A673 (cell line): ENCODE results near the gene ATP9A.
"Not testable (repeated sequence)": the region's sequence is repeated elsewhere in the genome, so short reads cannot be mapped to it uniquely, and the experiment has no call there.

Experiments used
- CTCF ChIP-seq: fragments of 300-800, 200-600 bp; sonication (generic); conservative IDR thresholded peaks from 2 replicates; pipeline ENCODE4 v1.5.1; 2017; ENCODE audit warnings: low read depth, mild to moderate bottlenecking, antibody characterized with exemption, low read length, moderate library complexity, mixed read lengths
- EZH2 ChIP-seq: fragments of 200-600 bp; sonication (generic); IDR thresholded peaks from 2 replicates; pipeline ENCODE4 v1.6.1; 2017; ENCODE audit warnings: borderline replicate concordance, low read depth, mild to moderate bottlenecking, mixed read lengths, antibody characterized with exemption, low read length; ENCODE audit not compliant: poor library complexity, severe bottlenecking

- not testable (repeated sequence) for TF ChIP-seq CTCF, EZH2
Observed at GRCh38 chr20:51740308-51740707, 27.9 kb downstream of the ATP9A start.
